Measurements from ENCODE around the gene PRAMEF15. TPM values are rescaled to one million over a fixed set of nuclear protein-coding genes. Genes with fewer than 3 reads are reported as not detected.
"Not testable (repeated sequence)": the region's sequence is repeated elsewhere in the genome, so short reads cannot be mapped to it uniquely, and the experiment has no call there.

Gene PRAMEF15
- total and polyA plus RNA-seq, 2 donors (not counting 3 experiments of a cell fraction or from before 2014, with no cell fraction given): not detected

DNA sequence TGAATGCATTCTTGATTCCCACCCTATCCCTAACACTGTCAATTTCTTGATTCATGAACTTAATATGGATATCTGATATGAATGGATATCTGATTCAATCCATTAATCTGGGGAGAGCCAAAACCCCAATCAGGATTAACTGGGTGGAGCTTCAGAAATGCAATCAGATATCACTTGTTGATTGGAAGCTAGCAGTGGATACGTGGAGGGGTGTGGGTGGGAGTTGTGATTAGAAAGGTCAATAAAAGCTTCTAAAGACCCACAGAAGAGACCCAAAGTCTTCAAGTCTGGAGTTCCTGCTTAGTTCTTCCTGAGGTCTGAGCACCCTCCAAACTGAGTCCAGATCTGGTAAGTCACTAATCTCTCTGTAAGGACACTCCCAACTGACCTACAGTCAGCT is 12.1 kb upstream of the PRAMEF15 start, which contains the start of gene PRAMEF33:
TSS of gene PRAMEF33 (plus strand) at position 301 of the 400 bp plus-strand sequence. CDS start 2,416 bp downstream, outside the sequence.
- POLR2A ChIA-PET; H3K27ac ChIP-seq (ENCODE audit: insufficient read depth, low read depth, low read length); H4K20me1 ChIP-seq (replicated peaks; ENCODE audit: control insufficient read depth, extremely low read depth, insufficient read depth, low read length); H3K9me3 ChIP-seq (replicated peaks; ENCODE audit: control insufficient read depth, insufficient read depth, low read length); H2AFZ ChIP-seq (ENCODE audit: low read depth, low read length); BruUV-seq (replicated peaks); H3K9ac ChIP-seq (replicated peaks; ENCODE audit: extremely low read depth, insufficient read depth, low read length); DNase-seq (ENCODE audit: low read depth, low spot score); intact Hi-C loops (cut with micrococcal nuclease); H3K9me1 ChIP-seq (replicated peaks; ENCODE audit: control insufficient read depth, extremely low read depth, insufficient read depth, low read length); H3K36me3 ChIP-seq (ENCODE audit: control insufficient read depth in 2 of 2, extremely low read depth in 1 of 2, insufficient read depth in 2 of 2, low read length in 2 of 2); FAIRE-seq; H3K79me2 ChIP-seq (ENCODE audit: control insufficient read depth, insufficient read depth, low read length); H3K4me1 ChIP-seq (ENCODE audit: control insufficient read depth, extremely low read depth, insufficient read depth, low read length); CTCF ChIA-PET; H3K27me3 ChIP-seq (ENCODE audit: control insufficient read depth in 2 of 2, insufficient read depth in 2 of 2, low read length in 2 of 2); H3K4me2 ChIP-seq (ENCODE audit: insufficient read depth, low read length); H3K4me3 ChIP-seq (replicated peaks in 1 of 3; ENCODE audit: insufficient read depth in 1 of 3, low read depth in 1 of 3, low read length in 3 of 3); dilution Hi-C loops (cut with MboI; ENCODE audit: extremely low pct_ligation_motif_present, low sequenced_read_pairs): not testable (repeated sequence)

DNA sequence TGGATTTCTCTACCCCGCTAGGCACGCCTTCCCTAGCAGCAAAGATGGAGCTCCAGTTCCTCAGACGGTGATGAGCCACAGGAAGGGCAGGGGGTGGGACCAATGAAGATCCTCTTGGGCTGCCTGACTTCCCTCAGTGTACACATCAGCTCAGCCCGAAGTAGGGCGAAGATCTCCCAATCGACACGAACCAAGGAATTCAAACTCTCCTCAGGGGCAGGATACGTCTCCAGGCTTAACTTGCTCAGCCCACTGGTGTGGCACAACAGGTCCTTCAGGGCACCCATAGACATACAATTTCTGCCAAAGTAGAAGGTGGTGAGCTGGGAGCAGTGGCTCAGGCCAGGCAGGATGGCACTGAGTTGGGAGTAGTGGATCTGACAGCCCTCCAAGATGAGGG is 27.1 kb downstream of the PRAMEF15 start:
- H4K20me1 ChIP-seq (replicated peaks; ENCODE audit: control insufficient read depth, extremely low read depth, insufficient read depth, low read length); dilution Hi-C loops (cut with MboI; ENCODE audit: extremely low pct_ligation_motif_present, low sequenced_read_pairs): not testable (repeated sequence)

DNA sequence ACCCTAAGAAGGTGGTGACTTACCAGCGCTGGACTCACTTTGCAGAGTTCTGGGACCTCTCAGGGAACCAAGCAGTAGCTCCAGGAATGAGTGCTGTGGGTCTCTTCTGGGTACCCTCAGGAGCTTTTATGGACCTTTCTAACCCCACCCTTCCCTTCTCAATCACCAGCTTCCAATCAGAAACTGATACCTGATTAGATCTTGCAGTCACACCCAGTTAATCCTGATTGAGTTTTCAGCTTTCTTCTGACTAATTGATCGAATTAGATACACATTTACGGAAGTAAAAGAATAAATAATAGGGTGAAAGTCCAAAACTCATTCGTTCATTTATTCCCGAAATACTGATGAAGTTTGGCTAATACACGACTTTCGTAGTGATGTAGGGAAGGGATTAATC is 31.7 kb downstream of the PRAMEF15 start, which contains the start of gene PRAMEF14:
TSS of gene PRAMEF14 (minus strand) at position 101 of the 400 bp plus-strand sequence. CDS start 1,820 bp downstream, outside the sequence.
- H3K9me1 ChIP-seq (replicated peaks; ENCODE audit: control insufficient read depth, extremely low read depth, insufficient read depth, low read length); H3K9me3 ChIP-seq (replicated peaks; ENCODE audit: control insufficient read depth, insufficient read depth, low read length); CTCF ChIA-PET; H3K4me2 ChIP-seq (ENCODE audit: insufficient read depth, low read length); H4K20me1 ChIP-seq (replicated peaks; ENCODE audit: control insufficient read depth, extremely low read depth, insufficient read depth, low read length); DNase-seq (ENCODE audit: low read depth, low spot score); intact Hi-C loops (cut with micrococcal nuclease); dilution Hi-C loops (cut with MboI; ENCODE audit: extremely low pct_ligation_motif_present, low sequenced_read_pairs); H3K27ac ChIP-seq (ENCODE audit: insufficient read depth, low read depth, low read length); H3K36me3 ChIP-seq (ENCODE audit: control insufficient read depth in 2 of 2, extremely low read depth in 1 of 2, insufficient read depth in 2 of 2, low read length in 2 of 2); H3K4me1 ChIP-seq (ENCODE audit: control insufficient read depth, extremely low read depth, insufficient read depth, low read length); H3K79me2 ChIP-seq (ENCODE audit: control insufficient read depth, insufficient read depth, low read length); H3K9ac ChIP-seq (replicated peaks; ENCODE audit: extremely low read depth, insufficient read depth, low read length); H3K27me3 ChIP-seq (ENCODE audit: control insufficient read depth in 2 of 2, insufficient read depth in 2 of 2, low read length in 2 of 2); H3K4me3 ChIP-seq (replicated peaks in 1 of 3; ENCODE audit: insufficient read depth in 1 of 3, low read depth in 1 of 3, low read length in 3 of 3); POLR2A ChIA-PET; FAIRE-seq; H2AFZ ChIP-seq (ENCODE audit: low read depth, low read length); BruUV-seq (replicated peaks): not testable (repeated sequence)

More for the DNA sequence above, 27.1 kb downstream of the PRAMEF15 start:
- BruUV-seq (replicated peaks); H3K36me3 ChIP-seq (ENCODE audit: control insufficient read depth in 2 of 2, extremely low read depth in 1 of 2, insufficient read depth in 2 of 2, low read length in 2 of 2); H3K9me1 ChIP-seq (replicated peaks; ENCODE audit: control insufficient read depth, extremely low read depth, insufficient read depth, low read length); DNase-seq (ENCODE audit: low read depth, low spot score); H3K9ac ChIP-seq (replicated peaks; ENCODE audit: extremely low read depth, insufficient read depth, low read length); intact Hi-C loops (cut with micrococcal nuclease); POLR2A ChIA-PET; H3K79me2 ChIP-seq (ENCODE audit: control insufficient read depth, insufficient read depth, low read length); FAIRE-seq; H3K27ac ChIP-seq (ENCODE audit: insufficient read depth, low read depth, low read length); H2AFZ ChIP-seq (ENCODE audit: low read depth, low read length); H3K9me3 ChIP-seq (replicated peaks; ENCODE audit: control insufficient read depth, insufficient read depth, low read length); H3K27me3 ChIP-seq (ENCODE audit: control insufficient read depth in 2 of 2, insufficient read depth in 2 of 2, low read length in 2 of 2); H3K4me2 ChIP-seq (ENCODE audit: insufficient read depth, low read length); H3K4me1 ChIP-seq (ENCODE audit: control insufficient read depth, extremely low read depth, insufficient read depth, low read length); CTCF ChIA-PET; H3K4me3 ChIP-seq (replicated peaks in 1 of 3; ENCODE audit: insufficient read depth in 1 of 3, low read depth in 1 of 3, low read length in 3 of 3): not testable (repeated sequence)

DNA sequence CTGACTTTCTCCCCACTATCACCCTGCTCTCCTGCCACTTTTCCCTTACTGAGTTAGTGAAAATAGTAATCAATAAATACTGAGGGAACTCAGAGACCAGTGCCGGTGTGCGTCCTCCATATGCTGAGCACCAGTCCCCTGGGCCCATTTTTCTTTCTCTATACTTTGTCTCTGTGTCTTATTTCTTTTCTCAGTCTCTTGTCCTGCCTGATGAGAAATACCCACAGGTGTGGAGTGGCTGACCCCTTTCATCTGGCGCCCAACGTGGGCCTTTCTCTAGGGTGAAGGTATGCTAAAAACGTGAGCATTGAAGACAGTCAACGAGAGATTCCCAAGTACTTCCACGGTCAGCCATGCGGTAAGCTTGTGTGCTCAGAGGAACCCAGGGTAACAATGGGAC is 38.1 kb downstream of the PRAMEF15 start:
- DNase-seq (ENCODE audit: low read depth, low spot score); FAIRE-seq; H3K27ac ChIP-seq (ENCODE audit: insufficient read depth, low read depth, low read length); H3K9me3 ChIP-seq (replicated peaks; ENCODE audit: control insufficient read depth, insufficient read depth, low read length); CTCF ChIA-PET; BruUV-seq (replicated peaks); H3K4me2 ChIP-seq (ENCODE audit: insufficient read depth, low read length); H3K79me2 ChIP-seq (ENCODE audit: control insufficient read depth, insufficient read depth, low read length); POLR2A ChIA-PET; dilution Hi-C loops (cut with MboI; ENCODE audit: extremely low pct_ligation_motif_present, low sequenced_read_pairs); H3K4me3 ChIP-seq (replicated peaks in 1 of 3; ENCODE audit: insufficient read depth in 1 of 3, low read depth in 1 of 3, low read length in 3 of 3); H3K27me3 ChIP-seq (ENCODE audit: control insufficient read depth in 2 of 2, insufficient read depth in 2 of 2, low read length in 2 of 2); intact Hi-C loops (cut with micrococcal nuclease); H2AFZ ChIP-seq (ENCODE audit: low read depth, low read length); H3K4me1 ChIP-seq (ENCODE audit: control insufficient read depth, extremely low read depth, insufficient read depth, low read length); H4K20me1 ChIP-seq (replicated peaks; ENCODE audit: control insufficient read depth, extremely low read depth, insufficient read depth, low read length); H3K36me3 ChIP-seq (ENCODE audit: control insufficient read depth in 2 of 2, extremely low read depth in 1 of 2, insufficient read depth in 2 of 2, low read length in 2 of 2); H3K9ac ChIP-seq (replicated peaks; ENCODE audit: extremely low read depth, insufficient read depth, low read length); H3K9me1 ChIP-seq (replicated peaks; ENCODE audit: control insufficient read depth, extremely low read depth, insufficient read depth, low read length): not testable (repeated sequence)

Measured in endothelial cell of umbilical vein (primary cell).